Endothelial cell of umbilical vein (primary cell): ENCODE data around the gene PROCA1. TPM values are rescaled to one million over a fixed set of nuclear protein-coding genes. Genes with fewer than 3 reads are reported as not detected.

ENCODE experiments used
- BruUV-seq: library from RNA; stranded (reverse); fragments of 400-500 nt; replicated peaks from 2 replicates; lab custom pipeline; 2021; lab: Mats Ljungman, UMichigan
- CTCF ChIA-PET: fragments of 300-600, 350-600 bp; sonication (Branson Sonifier 250); formaldehyde crosslinking; loops from one replicate; lab custom pipeline; 2021; ENCODE audit warnings: antibody characterized with exemption, inconsistent platforms; lab: Charles Lee
- POLR2A ChIA-PET: fragments of 300-600, 350-600 bp; sonication (Branson Sonifier 250); formaldehyde crosslinking; loops from one replicate; lab custom pipeline; 2021; ENCODE audit warnings: antibody characterized with exemption, inconsistent platforms; lab: Charles Lee
- DNase-seq: peaks from one replicate; pipeline ENCODE4 v3.0.0-alpha.2; 2011; ENCODE audit warnings: low read depth, low spot score
- FAIRE-seq: peaks from 2 replicates; lab custom pipeline; 2011; peaks lifted over from hg19 to GRCh38; lab: Jason Lieb, UNC
- H2AFZ ChIP-seq: 2 replicates; pipeline ENCODE4 v1.6.0; 2012; ENCODE audit warnings: low read depth, low read length, control low read depth, inconsistent platforms
- H3K27ac ChIP-seq: 2 replicates; pipeline ENCODE4 v1.5.1; 2011; ENCODE audit warnings: low read depth, mild to moderate bottlenecking, control low read depth, low read length, moderate library complexity; ENCODE audit not compliant: insufficient read depth
- H3K27me3 ChIP-seq, 2 experiments: 2 replicates each; pipeline versions ENCODE4 v1.6.0 to v1.6.1; 2011; ENCODE audit warnings: low read length in 2 of 2, mixed read lengths in 1 of 2; ENCODE audit not compliant: control insufficient read depth in 2 of 2, insufficient read depth in 2 of 2
- H3K36me3 ChIP-seq, 2 experiments: 2 replicates in 1 of 2; 3 replicates in 1 of 2; pipeline ENCODE4 v1.5.1; 2011; ENCODE audit warnings: low read length in 2 of 2, mild to moderate bottlenecking in 1 of 2, moderate library complexity in 1 of 2; ENCODE audit not compliant: control insufficient read depth in 2 of 2, insufficient read depth in 2 of 2; ENCODE audit errors: extremely low read depth in 1 of 2
- H3K4me1 ChIP-seq: 3 replicates; pipeline ENCODE4 v1.5.1; 2011; ENCODE audit warnings: mild to moderate bottlenecking, low read length; ENCODE audit not compliant: control insufficient read depth, insufficient read depth; ENCODE audit errors: extremely low read depth
- H3K4me2 ChIP-seq: 2 replicates; pipeline ENCODE4 v1.6.1; 2011; ENCODE audit warnings: low read length, control low read depth, mixed read lengths; ENCODE audit not compliant: insufficient read depth
- H3K4me3 ChIP-seq, 3 experiments: fragments of 200-600 bp in 1 of 3; sonication (generic), shearing (Covaris generic) in 1 of 3; replicated peaks in 1 of 3; 2 replicates each; pipeline ENCODE4 v1.5.1; 2011 to 2016; ENCODE audit warnings: control low read depth in 3 of 3, low read length in 3 of 3, mild to moderate bottlenecking in 2 of 3, inconsistent platforms in 1 of 3, low read depth in 1 of 3, moderate library complexity in 1 of 3; ENCODE audit not compliant: insufficient read depth in 1 of 3
- H3K79me2 ChIP-seq: 2 replicates; pipeline ENCODE4 v1.6.0; 2012; ENCODE audit warnings: low read length, inconsistent platforms; ENCODE audit not compliant: control insufficient read depth, insufficient read depth
- H3K9ac ChIP-seq: replicated peaks from 2 replicates; pipeline ENCODE3; 2011; ENCODE audit warnings: low read length, control low read depth; ENCODE audit not compliant: insufficient read depth; ENCODE audit errors: extremely low read depth
- H3K9me1 ChIP-seq: replicated peaks from 3 replicates; pipeline ENCODE4 v1.6.0; 2011; ENCODE audit warnings: mild to moderate bottlenecking, low read length; ENCODE audit not compliant: control insufficient read depth, insufficient read depth; ENCODE audit errors: extremely low read depth
- H3K9me3 ChIP-seq: replicated peaks from 2 replicates; pipeline ENCODE4 v1.5.1; 2012; ENCODE audit warnings: low read length, inconsistent platforms; ENCODE audit not compliant: control insufficient read depth, insufficient read depth
- H4K20me1 ChIP-seq: replicated peaks from 2 replicates; pipeline ENCODE3; 2011; ENCODE audit warnings: mild to moderate bottlenecking, low read length; ENCODE audit not compliant: control insufficient read depth, insufficient read depth; ENCODE audit errors: extremely low read depth
- EZH2 ChIP-seq: IDR thresholded peaks from 2 replicates; pipeline ENCODE4 v1.6.1; 2012; ENCODE audit warnings: borderline replicate concordance, low read depth, mild to moderate bottlenecking, moderate library complexity, low read length, inconsistent platforms; ENCODE audit not compliant: severe bottlenecking
- FOS ChIP-seq: IDR thresholded peaks from 2 replicates; pipeline ENCODE4 v1.6.1; 2011; ENCODE audit warnings: mild to moderate bottlenecking, low read length, moderate library complexity, borderline replicate concordance; ENCODE audit not compliant: insufficient read depth
- GATA2 ChIP-seq: IDR thresholded peaks from 2 replicates; pipeline ENCODE4 v1.7.0; 2011; ENCODE audit warnings: low read depth, mild to moderate bottlenecking, moderate library complexity, mixed read lengths, low read length; ENCODE audit not compliant: insufficient read length, insufficient read depth
- JUN ChIP-seq: IDR thresholded peaks from 2 replicates; pipeline ENCODE4 v1.6.1; 2011; ENCODE audit warnings: borderline replicate concordance, low read depth; ENCODE audit not compliant: insufficient read length, insufficient read depth
- MAX ChIP-seq: IDR thresholded peaks from 2 replicates; pipeline ENCODE4 v1.6.1; 2011; ENCODE audit not compliant: insufficient read depth, insufficient read length
- MYC ChIP-seq: IDR thresholded peaks from one replicate; pipeline ENCODE4 v1.6.1; 2011; ENCODE audit warnings: mild to moderate bottlenecking, low read depth, low read length
- POLR2A ChIP-seq: IDR thresholded peaks from 2 replicates; pipeline ENCODE4 v1.6.1; 2012; ENCODE audit warnings: low read depth, mild to moderate bottlenecking, control low read depth, low read length
- POLR2AphosphoS5 ChIP-seq: IDR thresholded peaks from 2 replicates; pipeline ENCODE4 v1.6.1; 2012; ENCODE audit warnings: low read depth, mild to moderate bottlenecking, control low read depth, low read length, moderate library complexity; ENCODE audit not compliant: insufficient read depth
- dilution Hi-C: fragments of 300-500 bp; cut with MboI; formaldehyde crosslinking; loops from one replicate; pipeline ENCODE4 v1.15.0; 2019; ENCODE audit warnings: low sequenced_read_pairs; ENCODE audit not compliant: extremely low pct_ligation_motif_present
- intact Hi-C: fragments of 100-400 bp; cut with micrococcal nuclease; formaldehyde crosslinking; loops from one replicate; pipeline ENCODE4 v1.10.0; 2022
- polyA plus RNA-seq, 4 experiments: library from polyadenylated mRNA; depleted of rRNA in 3 of 4; stranded (reverse) in 3 of 4; unstranded in 1 of 4; fragments of >200 nt; gene quantifications; 2 replicates each; pipeline versions ENCODE4 v1.2.1 to v1.2.3, GENCODE V29; 2011 to 2012; ENCODE audit warnings: missing spikeins in 1 of 4
- total RNA-seq: library from RNA; stranded (reverse); gene quantifications from 2 replicates; pipeline ENCODE4 v1.2.3, GENCODE V29; 2021
- TF ChIP-seq, protein P1 (sequence below), 2 donors: IDR thresholded peaks; 1 replicate in 1 of 2; 2 replicates in 1 of 2; pipeline ENCODE4 v1.5.1; 2011; ENCODE audit warnings: low read length in 2 of 2, mild to moderate bottlenecking in 2 of 2, moderate library complexity in 2 of 2, control low read depth in 1 of 2, inconsistent platforms in 1 of 2, low read depth in 1 of 2; ENCODE audit not compliant: insufficient read depth in 1 of 2; ENCODE audit errors: extremely low read depth in 1 of 2

The PROCA1 gene
- total and polyA plus RNA-seq, 2 donors (not counting 3 experiments of a cell fraction or from before 2014, with no cell fraction given) = 2.0 to 2.1 TPM

DNA sequence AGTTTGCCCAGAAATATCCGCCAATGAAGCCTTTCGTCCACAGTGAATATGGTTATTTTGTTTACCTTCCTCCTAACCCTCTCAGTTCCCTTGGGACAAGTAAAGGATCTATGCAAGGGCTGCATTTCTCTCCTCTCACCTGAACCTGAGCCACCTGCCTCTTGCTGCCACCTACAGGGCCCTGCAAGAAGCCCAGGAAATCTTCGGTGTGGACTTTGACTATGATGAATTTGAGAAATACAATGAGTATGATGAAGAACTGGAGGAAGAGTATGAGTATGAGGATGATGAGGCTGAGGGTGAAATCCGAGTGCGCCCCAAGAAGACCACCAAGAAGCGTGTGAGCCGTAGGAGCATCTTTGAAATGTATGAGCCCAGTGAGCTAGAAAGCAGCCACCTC lies 35.7 kb downstream of the PROCA1 start:
- H3K9ac ChIP-seq = no peak overlapping the region
- H3K36me3 ChIP-seq = peaks cover 35 to 54% of the 10 kb centered on the region in 2 experiments
- no peaks in the 10 kb centered on the region for H3K79me2 ChIP-seq
- no peak overlapping the region for H3K27ac ChIP-seq
- BruUV-seq = no TSS peak
- ChIA-PET CTCF (interaction anchor here (0.7 to 2.8 kb wide), 4 partner anchors 13 to 32 kb away, joined by 3 to 12 read pairs (median 4); no protein-coding TSS in a partner anchor), POLR2A (no interaction called here)
- no peak overlapping the region for H2AFZ ChIP-seq
- no peaks in the 10 kb centered on the region for H3K9me1 ChIP-seq
- H3K4me1 ChIP-seq = no peaks in the 10 kb centered on the region
- H4K20me1 ChIP-seq = no peaks in the 10 kb centered on the region
- H3K4me3 ChIP-seq = no peak overlapping the region
- DNase-seq = no peak
- intact Hi-C loops = no loop called here
- H3K4me2 ChIP-seq = no peak overlapping the region
- no peaks in the 10 kb centered on the region for H3K27me3 ChIP-seq
- no peak for FAIRE-seq
- TF ChIP-seq FOS (no peak), POLR2A (no peak), GATA2 (no peak), POLR2AphosphoS5 (no peak), MYC (no peak), MAX (no peak), EZH2 (no peak), JUN (no peak)
- TF ChIP-seq, protein P1, sequence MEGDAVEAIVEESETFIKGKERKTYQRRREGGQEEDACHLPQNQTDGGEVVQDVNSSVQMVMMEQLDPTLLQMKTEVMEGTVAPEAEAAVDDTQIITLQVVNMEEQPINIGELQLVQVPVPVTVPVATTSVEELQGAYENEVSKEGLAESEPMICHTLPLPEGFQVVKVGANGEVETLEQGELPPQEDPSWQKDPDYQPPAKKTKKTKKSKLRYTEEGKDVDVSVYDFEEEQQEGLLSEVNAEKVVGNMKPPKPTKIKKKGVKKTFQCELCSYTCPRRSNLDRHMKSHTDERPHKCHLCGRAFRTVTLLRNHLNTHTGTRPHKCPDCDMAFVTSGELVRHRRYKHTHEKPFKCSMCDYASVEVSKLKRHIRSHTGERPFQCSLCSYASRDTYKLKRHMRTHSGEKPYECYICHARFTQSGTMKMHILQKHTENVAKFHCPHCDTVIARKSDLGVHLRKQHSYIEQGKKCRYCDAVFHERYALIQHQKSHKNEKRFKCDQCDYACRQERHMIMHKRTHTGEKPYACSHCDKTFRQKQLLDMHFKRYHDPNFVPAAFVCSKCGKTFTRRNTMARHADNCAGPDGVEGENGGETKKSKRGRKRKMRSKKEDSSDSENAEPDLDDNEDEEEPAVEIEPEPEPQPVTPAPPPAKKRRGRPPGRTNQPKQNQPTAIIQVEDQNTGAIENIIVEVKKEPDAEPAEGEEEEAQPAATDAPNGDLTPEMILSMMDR (IDR thresholded peaks at IDR 0.05; ENCODE audit: extremely low read depth in 1 of 2, insufficient read depth in 1 of 2, low read depth in 1 of 2, low read length in 2 of 2) = no peak
- no peaks in the 10 kb centered on the region for H3K9me3 ChIP-seq
- dilution Hi-C loops = no loop called here
